ENCODE measurements around the gene BSPRY. TPM values are rescaled to one million over a fixed set of nuclear protein-coding genes. Genes with fewer than 3 reads are reported as not detected.
"Not testable (repeated sequence)": the region's sequence is repeated elsewhere in the genome, so short reads cannot be mapped to it uniquely, and the experiment has no call there.

Gene BSPRY
- total RNA-seq, 1 experiment from 2014 or later, result 14.5 TPM

GRCh38 chr9:113363336-113363735 is 14.0 kb downstream of the BSPRY start:
- intact Hi-C loops (cut with micrococcal nuclease; ENCODE audit: unreplicated experiment), result no loop called here
- TF ChIP-seq CTCF (IDR thresholded peaks at IDR 0.05; ENCODE audit: unreplicated experiment), result no peak
- no peak overlapping the region for H3K4me3 Mint-ChIP-seq (ENCODE audit: low read depth, unreplicated experiment)
- BruUV-seq (replicated peaks), result no TSS peak
- CTCF ChIA-PET, result interaction anchor here (0.6 kb wide), 1 partner anchor 62 kb away, joined by 4 read pairs; no protein-coding TSS in a partner anchor
- no peak overlapping the region for H3K27ac Mint-ChIP-seq (ENCODE audit: unreplicated experiment)
- DNase-seq, result no peak
- no peaks in the 10 kb centered on the region for H3K27me3 Mint-ChIP-seq (ENCODE audit: unreplicated experiment)
- H3K4me1 Mint-ChIP-seq (ENCODE audit: low read depth, unreplicated experiment), result no peaks in the 10 kb centered on the region
- no peaks in the 10 kb centered on the region for H3K36me3 Mint-ChIP-seq (ENCODE audit: insufficient read depth, unreplicated experiment)
- H3K9me3 Mint-ChIP-seq (ENCODE audit: low read depth, unreplicated experiment), result no peaks in the 10 kb centered on the region

GRCh38 chr9:113364951-113365350 is 15.6 kb downstream of the BSPRY start:
- no peak for TF ChIP-seq CTCF (IDR thresholded peaks at IDR 0.05; ENCODE audit: unreplicated experiment)
- no peak overlapping the region for H3K4me3 Mint-ChIP-seq (ENCODE audit: low read depth, unreplicated experiment)
- H3K27me3 Mint-ChIP-seq (ENCODE audit: unreplicated experiment), result no peaks in the 10 kb centered on the region
- BruUV-seq (replicated peaks), result no TSS peak
- no peaks in the 10 kb centered on the region for H3K9me3 Mint-ChIP-seq (ENCODE audit: low read depth, unreplicated experiment)
- no peak overlapping the region for H3K27ac Mint-ChIP-seq (ENCODE audit: unreplicated experiment)
- H3K36me3 Mint-ChIP-seq (ENCODE audit: insufficient read depth, unreplicated experiment), result no peaks in the 10 kb centered on the region
- H3K4me1 Mint-ChIP-seq (ENCODE audit: low read depth, unreplicated experiment), result no peaks in the 10 kb centered on the region
- DNase-seq, result no peak
- CTCF ChIA-PET, result interaction anchor here (1.2 kb wide), 1 partner anchor 23 kb away, joined by 6 read pairs; no protein-coding TSS in a partner anchor
- intact Hi-C loops (cut with micrococcal nuclease; ENCODE audit: unreplicated experiment), result no loop called here

GRCh38 chr9:113365652-113366051 is 16.3 kb downstream of the BSPRY start:
- H3K27me3 Mint-ChIP-seq (ENCODE audit: unreplicated experiment); H3K4me1 Mint-ChIP-seq (ENCODE audit: low read depth, unreplicated experiment); DNase-seq; BruUV-seq (replicated peaks); H3K36me3 Mint-ChIP-seq (ENCODE audit: insufficient read depth, unreplicated experiment); H3K4me3 Mint-ChIP-seq (ENCODE audit: low read depth, unreplicated experiment); H3K27ac Mint-ChIP-seq (ENCODE audit: unreplicated experiment); intact Hi-C loops (cut with micrococcal nuclease; ENCODE audit: unreplicated experiment); H3K9me3 Mint-ChIP-seq (ENCODE audit: low read depth, unreplicated experiment): not testable (repeated sequence)
- CTCF ChIA-PET, result interaction anchor here (0.7 to 1.2 kb wide), 2 partner anchors 24 to 1075 kb away, joined by 5 to 6 read pairs; no protein-coding TSS in a partner anchor

- CTCF ChIA-PET, result interaction anchor here (0.7 kb wide), 1 partner anchor 448 kb away, joined by 3 read pairs; no protein-coding TSS in a partner anchor
- Mint-ChIP-seq H3K27ac (ENCODE audit: unreplicated experiment) (no peak overlapping the region), H3K4me1 (ENCODE audit: low read depth, unreplicated experiment) (no peaks in the 10 kb centered on the region), H3K4me3 (ENCODE audit: low read depth, unreplicated experiment) (no peak overlapping the region), H3K36me3 (ENCODE audit: insufficient read depth, unreplicated experiment) (peaks cover 15% of the 10 kb centered on the region), H3K9me3 (ENCODE audit: low read depth, unreplicated experiment) (no peaks in the 10 kb centered on the region), H3K27me3 (ENCODE audit: unreplicated experiment) (no peaks in the 10 kb centered on the region)
- TF ChIP-seq CTCF (IDR thresholded peaks at IDR 0.05; ENCODE audit: unreplicated experiment), result no peak
- intact Hi-C loops (cut with micrococcal nuclease; ENCODE audit: unreplicated experiment), result no loop called here
- no TSS peak for BruUV-seq (replicated peaks)
- no peak for DNase-seq
Observed at GRCh38 chr9:113368348-113368981, 19.1 kb downstream of the BSPRY start.

All from Calu3 (cell line).